ENCODE measurements around the gene WIPF3.
"Not testable (repeated sequence)": the region's sequence is repeated elsewhere in the genome, so short reads cannot be mapped to it uniquely, and the experiment has no call there.

Gene WIPF3

GRCh38 chr7:29881724-29882123 lies 75.4 kb downstream of the WIPF3 start:
- no peak for DNase-seq (ENCODE audit: low read depth)

GRCh38 chr7:29882481-29882880 lies 76.2 kb downstream of the WIPF3 start:
- no peak for DNase-seq (ENCODE audit: low read depth)

GRCh38 chr7:29883462-29884398 lies 77.4 kb downstream of the WIPF3 start:
- no peak for DNase-seq (ENCODE audit: low read depth)

GRCh38 chr7:29884399-29885272 lies 78.3 kb downstream of the WIPF3 start:
- DNase-seq (ENCODE audit: low read depth), result no peak

GRCh38 chr7:29885626-29886025 lies 79.3 kb downstream of the WIPF3 start:
- DNase-seq (ENCODE audit: low read depth), result no peak

- DNase-seq (ENCODE audit: low read depth), result no peak
These were observed 80.5 kb downstream of the WIPF3 start for GRCh38 chr7:29886827-29887226.

- no peak for DNase-seq (ENCODE audit: low read depth)
These were observed 81.7 kb downstream of the WIPF3 start for GRCh38 chr7:29888006-29888405.

- DNase-seq (ENCODE audit: low read depth), result no peak
These were observed 83.0 kb downstream of the WIPF3 start for GRCh38 chr7:29889288-29889687.

- no peak for DNase-seq (ENCODE audit: low read depth)
These were observed 83.9 kb downstream of the WIPF3 start for GRCh38 chr7:29890251-29890650.

GRCh38 chr7:29890786-29891185 lies 84.5 kb downstream of the WIPF3 start:
- DNase-seq (ENCODE audit: low read depth), result not testable (repeated sequence)

- DNase-seq (ENCODE audit: low read depth), result no peak
These were observed 85.5 kb downstream of the WIPF3 start for GRCh38 chr7:29891766-29892165.

- DNase-seq (ENCODE audit: low read depth), result no peak
These were observed 85.9 kb downstream of the WIPF3 start for GRCh38 chr7:29892231-29892630.

GRCh38 chr7:29893351-29893965 lies 87.2 kb downstream of the WIPF3 start:
- no peak for DNase-seq (ENCODE audit: low read depth)

- DNase-seq (ENCODE audit: low read depth), result no peak
These were observed 87.9 kb downstream of the WIPF3 start for GRCh38 chr7:29894256-29894655.

GRCh38 chr7:29895559-29895958 lies 89.3 kb downstream of the WIPF3 start:
- DNase-seq (ENCODE audit: low read depth), result no peak

GRCh38 chr7:29896685-29897411 lies 90.5 kb downstream of the WIPF3 start:
- DNase-seq (ENCODE audit: low read depth), result no peak

GRCh38 chr7:29898301-29898700 lies 92.0 kb downstream of the WIPF3 start:
- no peak for DNase-seq (ENCODE audit: low read depth)

- no peak for DNase-seq (ENCODE audit: low read depth)
These were observed 94.4 kb downstream of the WIPF3 start for GRCh38 chr7:29900745-29901144.

GRCh38 chr7:29906200-29907022 lies 100.1 kb downstream of the WIPF3 start:
- no peak for DNase-seq (ENCODE audit: low read depth)

GRCh38 chr7:29914180-29914579 lies 107.9 kb downstream of the WIPF3 start:
- DNase-seq (ENCODE audit: low read depth), result no peak

All from GM04503 (cell line).